ENCODE results near the gene PARD3B.
A peak's percentile ranks its signal among the peaks of the same experiment; 100 is the strongest.

Gene PARD3B

GRCh38 chr2:205156457-205156856, 611.2 kb downstream of the PARD3B start:
- DNase-seq: no peak

- no peak for DNase-seq
Observed at GRCh38 chr2:205158404-205158803, 613.1 kb downstream of the PARD3B start.

- DNase-seq: peak; percentile 41
Observed at GRCh38 chr2:205161156-205161839, 616.0 kb downstream of the PARD3B start.

- peak; percentile 79 for DNase-seq
Observed at GRCh38 chr2:205166745-205167144, 621.5 kb downstream of the PARD3B start.

- no peak for DNase-seq
Observed at GRCh38 chr2:205169012-205169411, 623.7 kb downstream of the PARD3B start.

- no peak for DNase-seq
Observed at GRCh38 chr2:205169464-205169863, 624.2 kb downstream of the PARD3B start.

GRCh38 chr2:205170399-205170798, 625.1 kb downstream of the PARD3B start:
- no peak for DNase-seq

- no peak for DNase-seq
Observed at GRCh38 chr2:205171261-205171940, 626.1 kb downstream of the PARD3B start.

GRCh38 chr2:205175831-205176230, 630.6 kb downstream of the PARD3B start:
- DNase-seq: no peak

- peak; percentile 30 for DNase-seq
Observed at GRCh38 chr2:205176546-205176945, 631.3 kb downstream of the PARD3B start.

GRCh38 chr2:205177546-205177945, 632.3 kb downstream of the PARD3B start:
- DNase-seq: peak; percentile 35

GRCh38 chr2:205180730-205181129, 635.5 kb downstream of the PARD3B start:
- no peak for DNase-seq

GRCh38 chr2:205187731-205188130, 642.5 kb downstream of the PARD3B start:
- peak; percentile 47 for DNase-seq

- DNase-seq: peak; percentile 79
Observed at GRCh38 chr2:205188239-205189138, 643.2 kb downstream of the PARD3B start.

- no peak for DNase-seq
Observed at GRCh38 chr2:205189301-205189700, 644.0 kb downstream of the PARD3B start.

- DNase-seq: no peak
Observed at GRCh38 chr2:205190528-205190927, 645.3 kb downstream of the PARD3B start.

- no peak for DNase-seq
Observed at GRCh38 chr2:205193125-205193835, 648.0 kb downstream of the PARD3B start.

- DNase-seq: no peak
Observed at GRCh38 chr2:205193836-205194228, 648.6 kb downstream of the PARD3B start.

- DNase-seq: no peak
Observed at GRCh38 chr2:205197468-205198139, 652.3 kb downstream of the PARD3B start.

- DNase-seq: peak; percentile 90
Observed at GRCh38 chr2:205198140-205198525, 652.9 kb downstream of the PARD3B start.

- no peak for DNase-seq
Observed at GRCh38 chr2:205199165-205199850, 654.0 kb downstream of the PARD3B start.
